Measurements from ENCODE around the gene GOSR1. TPM values are rescaled to one million over a fixed set of nuclear protein-coding genes. Genes with fewer than 3 reads are reported as not detected.

The GOSR1 gene
- total and polyA plus RNA-seq, 2 donors (not counting 1 experiment from before 2014, with no cell fraction given), result 19.1 to 66.6 TPM

DNA sequence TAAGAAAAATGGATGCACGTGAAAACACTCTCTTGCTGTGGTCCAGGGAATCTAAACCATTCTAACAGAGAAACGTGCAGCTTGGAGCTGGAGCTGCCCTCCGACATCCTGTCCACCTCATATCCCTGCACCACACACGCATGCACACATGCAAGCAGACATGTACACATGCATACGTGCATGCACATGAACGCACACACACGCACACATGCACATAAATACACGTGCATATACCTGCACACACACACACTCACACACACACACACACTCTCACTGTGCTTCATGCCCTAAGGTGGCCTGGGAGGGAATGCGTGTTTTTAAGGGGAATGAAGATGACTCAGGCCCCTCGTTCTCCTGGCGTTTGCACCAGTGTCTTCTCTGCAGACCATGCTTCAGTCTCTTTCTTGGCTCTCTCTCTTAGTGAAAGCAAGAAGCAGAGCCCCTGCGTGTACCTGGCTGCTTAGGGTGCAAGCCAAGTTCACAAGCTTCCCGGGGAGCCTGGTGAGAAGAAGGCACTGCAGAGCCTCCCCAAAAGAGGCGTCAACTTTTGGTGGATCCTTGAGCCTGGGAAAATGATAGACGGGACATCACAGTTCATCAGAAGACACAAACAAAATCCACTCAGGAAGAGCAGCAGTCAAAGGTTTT is 72.8 kb downstream of the GOSR1 start:
- Histone ChIP-seq H4K20me1 (ENCODE audit: control insufficient read depth, insufficient read depth, low read length, poor library complexity, severe bottlenecking) (no peaks in the 10 kb centered on the region), H3K4me2 (replicated peaks; ENCODE audit: low read depth, low read length, poor library complexity, severe bottlenecking) (peak overlapping the region; percentile 74), H3K79me2 (ENCODE audit: control insufficient read depth, insufficient read depth, low read length) (no peaks in the 10 kb centered on the region), H3K27ac (ENCODE audit: low read length in 2 of 2) (peak overlapping the region in 1 of 2 donors; percentile 62), H3K4me3 (ENCODE audit: control extremely low read depth in 1 of 5, extremely low read depth in 1 of 5, insufficient read depth in 1 of 5, low read depth in 2 of 5, low read length in 4 of 5) (peak overlapping the region in 1 of 5 experiments; percentile 53), H3K9me3 (ENCODE audit: control extremely low read depth in 1 of 3, control insufficient read depth in 2 of 3, insufficient read depth in 1 of 3, low read length in 2 of 3) (no peaks in the 10 kb centered on the region), H3K9ac (ENCODE audit: low read length) (peak overlapping the region; percentile 53), H3K36me3 (replicated peaks in 1 of 2; ENCODE audit: control extremely low read depth in 1 of 2, control insufficient read depth in 1 of 2, extremely low read depth in 1 of 2, insufficient read depth in 2 of 2, low read length in 1 of 2) (no peaks in the 10 kb centered on the region), H3K27me3 (replicated peaks in 1 of 4; ENCODE audit: control extremely low read depth in 1 of 4, control insufficient read depth in 3 of 4, insufficient read depth in 4 of 4, low read length in 3 of 4) (no peaks in the 10 kb centered on the region), H3K4me1 (ENCODE audit: control insufficient read depth in 2 of 2, insufficient read depth in 2 of 2, low read length in 2 of 2) (peaks cover 30 to 41% of the 10 kb centered on the region in 2 donors), H2AFZ (ENCODE audit: insufficient read depth, low read depth, low read length, poor library complexity, severe bottlenecking) (no peak overlapping the region)
- H3K9me3 Mint-ChIP-seq (ENCODE audit: insufficient read depth), result no peaks in the 10 kb centered on the region
- peak overlapping the region; percentile 84 for H3K4me3 Mint-ChIP-seq
- peak; percentile 21 for DNase-seq
- intact Hi-C loops (cut with micrococcal nuclease), result loop anchor here (2.0 to 5.0 kb wide), 2 partner anchors 51 to 73 kb away; partner anchors contain the start of gene GOSR1
- TF ChIP-seq EZH2 (IDR thresholded peaks at IDR 0.05; ENCODE audit: borderline replicate concordance, insufficient read depth, low read depth, low read length, poor library complexity, severe bottlenecking), result no peak
- TF ChIP-seq, protein P1, sequence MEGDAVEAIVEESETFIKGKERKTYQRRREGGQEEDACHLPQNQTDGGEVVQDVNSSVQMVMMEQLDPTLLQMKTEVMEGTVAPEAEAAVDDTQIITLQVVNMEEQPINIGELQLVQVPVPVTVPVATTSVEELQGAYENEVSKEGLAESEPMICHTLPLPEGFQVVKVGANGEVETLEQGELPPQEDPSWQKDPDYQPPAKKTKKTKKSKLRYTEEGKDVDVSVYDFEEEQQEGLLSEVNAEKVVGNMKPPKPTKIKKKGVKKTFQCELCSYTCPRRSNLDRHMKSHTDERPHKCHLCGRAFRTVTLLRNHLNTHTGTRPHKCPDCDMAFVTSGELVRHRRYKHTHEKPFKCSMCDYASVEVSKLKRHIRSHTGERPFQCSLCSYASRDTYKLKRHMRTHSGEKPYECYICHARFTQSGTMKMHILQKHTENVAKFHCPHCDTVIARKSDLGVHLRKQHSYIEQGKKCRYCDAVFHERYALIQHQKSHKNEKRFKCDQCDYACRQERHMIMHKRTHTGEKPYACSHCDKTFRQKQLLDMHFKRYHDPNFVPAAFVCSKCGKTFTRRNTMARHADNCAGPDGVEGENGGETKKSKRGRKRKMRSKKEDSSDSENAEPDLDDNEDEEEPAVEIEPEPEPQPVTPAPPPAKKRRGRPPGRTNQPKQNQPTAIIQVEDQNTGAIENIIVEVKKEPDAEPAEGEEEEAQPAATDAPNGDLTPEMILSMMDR (IDR thresholded peaks at IDR 0.05), result no peak
- H3K4me1 Mint-ChIP-seq, result peaks cover 49% of the 10 kb centered on the region
- peak overlapping the region; percentile 87 for H3K27ac Mint-ChIP-seq
- H3K27me3 Mint-ChIP-seq, result no peaks in the 10 kb centered on the region
- ChIA-PET POLR2A (no interaction called here), CTCF (no interaction called here)
- 91% methylated on average over 13 of the region's 15 CpGs for WGBS (ENCODE audit: insufficient coverage)
- ATAC-seq (ENCODE audit: low read depth), result no peak
